ENCODE data around the gene PDGFD.

Gene PDGFD

DNA sequence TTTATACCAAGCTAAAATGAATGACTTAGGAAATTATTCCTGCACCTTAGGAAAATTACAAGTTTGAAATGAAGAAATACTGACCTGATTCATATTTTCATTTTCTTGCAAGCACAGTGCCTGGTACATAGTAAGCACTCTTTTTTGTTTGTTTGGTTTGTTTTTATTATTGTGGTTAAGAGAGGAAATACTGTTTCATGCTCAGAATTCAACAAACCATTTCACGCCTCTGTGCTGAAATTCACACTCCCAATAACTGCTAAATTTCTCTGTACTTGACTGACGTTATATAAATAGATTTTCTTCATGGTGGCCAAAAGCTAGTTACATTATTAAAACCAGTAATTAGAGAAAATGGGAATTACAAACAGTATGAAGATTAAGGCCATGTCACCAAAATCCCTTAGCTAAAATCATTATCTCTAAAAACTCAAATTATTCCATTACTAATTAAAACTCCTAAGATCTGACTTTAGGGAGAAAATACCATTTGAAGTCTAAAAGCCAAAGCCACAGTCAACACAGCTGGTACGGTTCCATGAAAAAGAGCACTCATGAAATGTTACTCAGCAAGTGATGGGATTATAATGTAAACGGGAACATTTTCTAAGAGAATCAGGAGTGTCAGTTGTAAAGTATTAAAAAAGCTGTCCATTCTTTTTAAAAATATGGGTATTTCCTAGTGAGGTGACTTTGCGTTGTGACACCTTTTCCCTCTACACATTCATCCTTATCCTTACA is 205.3 kb downstream of the PDGFD start:
- no peak for DNase-seq (ENCODE audit: low read depth)

DNA sequence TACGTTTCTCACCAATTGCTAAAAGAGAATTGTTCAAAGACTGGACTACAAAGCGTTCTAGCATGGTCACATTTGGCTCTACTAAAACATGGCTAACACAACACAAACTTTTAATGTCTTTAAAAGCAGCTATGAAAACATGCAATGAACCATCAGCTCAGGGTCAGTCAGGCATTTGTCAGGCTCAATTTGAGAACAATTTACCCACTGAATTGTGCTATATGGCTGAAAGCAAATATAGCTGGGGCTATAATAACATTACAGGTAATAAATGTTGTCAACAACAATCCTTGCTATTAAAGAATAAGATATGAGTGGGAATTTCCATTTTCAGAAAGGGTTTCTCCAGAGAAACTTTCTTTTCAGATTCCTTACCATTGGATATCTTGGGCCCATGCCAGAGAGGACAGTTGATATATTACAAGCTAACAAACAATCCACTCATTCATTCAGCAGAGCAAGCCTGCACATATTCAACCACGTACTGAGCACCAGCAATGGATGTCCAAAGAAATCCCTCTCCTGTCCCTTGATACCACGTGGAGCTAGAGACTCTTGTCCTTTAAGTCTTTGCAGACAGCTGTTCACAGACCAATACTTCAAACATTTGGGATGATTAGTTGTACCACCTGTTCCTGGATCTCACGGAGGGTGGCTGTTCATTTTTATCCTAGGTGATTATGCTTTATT is 210.0 kb downstream of the PDGFD start:
- DNase-seq (ENCODE audit: low read depth), result no peak

DNA sequence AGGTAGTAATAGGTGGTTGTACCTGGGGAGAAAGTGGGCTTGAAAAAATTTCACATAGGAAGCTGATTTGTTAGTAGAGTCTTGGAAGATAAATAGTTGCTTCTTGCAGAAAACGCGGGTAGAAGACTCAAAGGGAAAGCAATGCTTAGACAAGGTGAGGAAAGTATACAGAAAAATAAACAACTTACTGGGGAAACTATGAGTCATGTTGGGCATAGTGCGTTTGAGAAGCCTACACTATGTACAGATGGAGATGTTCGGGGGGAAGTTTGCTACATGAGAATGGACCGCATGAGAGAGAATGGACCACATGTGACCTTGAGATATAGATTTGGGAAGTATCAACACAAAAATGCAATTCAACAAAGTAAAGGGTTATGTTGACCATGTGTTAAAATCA is 214.2 kb downstream of the PDGFD start:
- no peak for DNase-seq (ENCODE audit: low read depth)

DNA sequence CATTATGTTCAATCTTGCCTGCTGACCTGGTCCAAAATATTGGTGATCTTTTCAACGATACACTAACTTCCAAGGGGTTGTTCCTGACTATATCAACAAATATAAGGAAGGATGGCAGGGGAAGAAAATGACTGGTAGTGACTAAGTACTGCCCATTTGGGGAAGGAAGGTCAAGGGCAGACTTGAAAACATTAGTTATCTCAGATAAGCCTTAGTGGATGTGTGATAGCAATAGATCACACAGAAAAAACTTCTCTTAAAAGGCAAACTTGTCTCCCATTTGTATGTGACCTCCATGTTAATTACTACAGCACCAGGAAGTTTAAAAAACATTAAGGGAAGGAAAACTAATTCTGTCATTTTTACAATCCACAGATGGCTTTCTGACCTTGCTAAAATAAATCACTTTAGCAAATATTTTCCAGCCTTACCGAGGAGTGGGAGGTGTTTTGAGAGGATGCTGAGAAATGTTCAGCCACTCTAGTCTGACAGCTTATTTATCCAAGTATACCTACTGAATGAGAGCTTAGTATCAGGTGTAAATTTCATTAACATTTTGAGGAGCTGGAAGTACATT is 215.7 kb downstream of the PDGFD start:
- no peak for DNase-seq (ENCODE audit: low read depth)

DNA sequence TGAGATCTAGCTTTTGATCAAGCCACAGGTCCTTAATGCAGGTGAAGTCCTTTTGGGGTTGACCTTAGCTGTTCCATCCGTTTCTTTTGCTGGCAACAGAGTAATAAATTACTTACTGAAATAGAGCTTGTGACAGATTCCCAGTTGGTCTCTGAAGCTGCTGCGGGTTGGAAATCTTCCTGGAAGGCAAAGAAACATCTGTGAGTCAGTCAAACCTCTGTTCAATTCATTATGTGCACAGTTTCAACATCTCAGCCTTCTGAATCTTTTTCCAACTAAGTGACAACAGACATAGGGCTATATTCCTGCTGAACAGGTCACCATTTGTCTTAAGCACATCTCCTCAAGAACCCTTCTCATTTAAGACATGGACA is 216.4 kb downstream of the PDGFD start:
- DNase-seq (ENCODE audit: low read depth), result no peak

DNA sequence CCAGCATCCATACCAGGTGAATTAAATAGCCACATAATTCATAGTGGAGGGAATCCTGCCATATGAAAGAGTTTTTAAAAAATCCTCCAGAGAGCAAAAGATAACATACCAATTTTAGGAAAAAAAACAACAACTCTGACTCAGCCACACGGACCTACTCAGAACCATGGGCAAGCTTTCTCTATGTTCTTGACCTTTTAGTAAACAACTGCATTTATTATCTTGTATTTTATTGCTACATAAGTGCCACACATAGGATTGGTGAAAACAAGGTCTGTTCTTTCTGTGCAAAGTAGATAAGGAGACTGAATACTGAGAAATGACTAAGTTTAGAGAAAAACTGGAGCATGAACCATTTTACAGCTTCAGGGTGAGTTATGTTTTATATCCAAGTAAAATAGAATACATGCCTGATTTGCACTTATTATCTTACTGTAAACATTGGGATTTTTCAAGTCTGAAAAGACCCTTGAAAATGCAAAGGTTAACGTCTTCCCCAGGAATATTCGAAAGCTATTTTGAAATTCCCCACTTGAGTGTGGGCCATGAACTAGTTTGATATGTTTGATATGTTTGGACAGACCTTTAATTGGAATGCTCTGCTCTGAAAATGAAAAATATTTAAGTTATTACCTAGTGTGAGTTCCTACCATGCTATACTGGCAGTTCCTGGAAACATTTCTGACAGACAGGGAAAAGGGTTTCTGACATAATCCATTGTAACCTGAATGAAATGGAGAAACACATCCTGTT is 217.0 kb downstream of the PDGFD start:
- DNase-seq (ENCODE audit: low read depth), result no peak

DNA sequence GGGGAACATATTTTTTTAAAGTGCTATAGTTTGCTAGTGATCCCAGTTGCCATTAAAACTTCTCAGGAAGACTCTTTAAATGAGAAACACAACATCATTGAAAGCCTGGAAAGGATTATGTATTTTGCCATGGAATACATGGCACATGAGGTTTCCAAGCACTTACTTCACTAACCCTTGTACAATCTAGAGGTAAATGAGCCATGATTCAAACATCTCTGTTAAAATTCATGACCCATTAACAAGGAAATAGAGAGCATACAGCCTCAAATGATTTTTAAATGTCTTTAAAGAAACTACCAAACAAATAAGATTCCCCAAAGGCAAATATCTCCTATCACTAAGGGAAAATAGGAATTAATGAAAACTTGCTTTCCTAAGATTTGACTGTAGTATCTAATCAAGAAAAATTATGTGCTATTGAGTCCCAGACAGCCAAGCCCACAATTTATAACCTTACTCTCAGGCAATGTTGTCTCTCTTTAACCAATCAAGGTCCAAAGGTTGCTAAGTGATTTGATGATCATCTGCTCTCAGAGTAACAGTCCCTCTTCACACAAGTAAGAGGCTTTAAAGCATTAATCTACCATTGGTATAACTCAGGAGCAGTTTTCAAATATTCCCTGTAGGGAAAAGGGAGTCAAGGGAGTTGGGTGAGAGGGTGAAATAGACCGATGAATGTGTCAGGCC is 219.6 kb downstream of the PDGFD start:
- no peak for DNase-seq (ENCODE audit: low read depth)

DNA sequence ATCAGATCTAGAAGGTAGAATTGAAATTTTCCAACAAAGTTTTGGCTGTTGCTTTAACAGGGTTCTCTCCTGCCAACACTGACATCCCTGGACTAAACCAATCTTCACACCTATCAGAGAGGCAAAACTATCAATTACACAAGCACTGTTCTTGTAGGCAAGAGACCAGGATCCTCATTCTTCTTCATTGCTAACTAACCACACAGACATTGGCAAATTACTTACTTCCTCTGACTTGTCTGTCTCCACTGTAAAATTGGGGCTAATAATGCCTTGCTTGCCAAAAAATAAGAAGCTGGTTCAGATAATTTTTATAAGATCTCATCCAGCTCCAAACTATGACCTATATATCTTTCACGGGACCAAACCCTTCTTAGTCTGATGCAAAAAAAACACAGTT is 221.3 kb downstream of the PDGFD start:
- no peak for DNase-seq (ENCODE audit: low read depth)

DNA sequence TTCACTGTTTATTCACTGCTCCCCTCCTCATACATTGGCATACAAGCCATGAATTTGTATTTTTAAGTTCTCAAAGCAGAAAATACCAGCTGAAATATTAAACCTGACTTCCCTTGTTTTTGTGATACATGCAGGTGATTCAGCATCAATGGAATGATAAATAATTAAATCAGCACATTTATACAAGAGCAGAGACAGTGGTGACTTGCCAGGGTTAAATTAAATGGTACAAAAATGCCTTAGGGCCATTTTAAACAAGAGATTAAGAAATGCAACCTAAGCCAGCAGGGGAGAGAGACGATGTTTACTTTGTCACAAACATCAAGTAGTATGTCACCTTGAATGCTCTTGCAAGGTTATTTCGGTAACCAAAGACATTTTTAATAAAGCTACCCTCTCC is 223.4 kb downstream of the PDGFD start:
- no peak for DNase-seq (ENCODE audit: low read depth)

DNA sequence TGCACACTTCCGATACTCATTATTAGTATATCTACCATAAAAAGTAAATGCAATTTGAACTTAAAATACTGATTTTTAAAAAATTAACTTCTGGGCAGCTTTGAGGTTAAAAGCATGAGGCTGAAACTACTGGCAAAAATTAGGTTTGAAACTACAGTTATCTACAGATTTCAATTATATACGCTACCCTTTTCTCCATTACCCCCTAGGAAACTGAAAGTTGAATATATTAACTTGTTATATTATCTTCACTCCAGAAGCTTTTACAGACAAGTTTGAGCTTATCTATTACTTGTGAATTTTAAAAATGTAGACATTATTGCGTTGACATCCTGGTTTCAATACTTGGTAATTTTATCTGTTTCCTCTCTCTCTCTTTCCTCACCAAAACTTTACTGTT is 224.3 kb downstream of the PDGFD start:
- DNase-seq (ENCODE audit: low read depth), result no peak

DNA sequence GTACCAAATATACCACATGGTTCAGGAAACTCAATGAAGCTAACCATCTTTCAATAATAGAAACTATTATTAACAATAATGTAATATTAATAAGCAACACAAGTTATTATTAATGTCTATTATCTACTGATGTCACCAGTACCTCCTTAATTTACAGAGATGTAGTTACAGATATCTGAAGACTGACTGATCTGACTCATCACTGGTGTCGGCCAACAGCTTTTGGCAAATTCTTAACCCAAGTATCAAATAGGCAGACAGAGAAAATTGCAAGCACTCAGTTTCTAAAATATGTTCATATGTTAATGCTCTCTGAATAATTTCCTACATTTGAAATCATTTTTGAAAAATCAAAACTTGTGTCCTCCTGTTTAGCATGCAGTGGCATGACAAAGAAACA is 227.9 kb downstream of the PDGFD start:
- no peak for DNase-seq (ENCODE audit: low read depth)

DNA sequence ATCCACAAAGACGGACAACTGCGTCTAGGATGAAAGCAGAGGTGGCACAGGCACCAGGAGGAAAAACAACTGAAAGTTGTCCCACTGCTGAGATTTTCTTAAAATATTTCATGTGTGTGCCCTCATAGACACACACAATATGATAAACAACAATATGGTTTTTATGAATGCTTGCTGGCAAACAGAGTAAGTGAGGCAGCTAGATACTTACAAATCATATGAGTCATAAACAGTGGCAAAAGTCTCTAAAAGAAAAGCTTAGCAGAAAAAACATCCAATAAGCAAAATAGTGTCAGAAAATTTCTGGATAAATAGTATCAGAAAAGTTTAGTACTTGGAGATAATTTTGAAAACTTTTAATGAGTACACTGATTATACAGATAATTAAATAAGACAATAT is 228.7 kb downstream of the PDGFD start:
- no peak for DNase-seq (ENCODE audit: low read depth)

DNA sequence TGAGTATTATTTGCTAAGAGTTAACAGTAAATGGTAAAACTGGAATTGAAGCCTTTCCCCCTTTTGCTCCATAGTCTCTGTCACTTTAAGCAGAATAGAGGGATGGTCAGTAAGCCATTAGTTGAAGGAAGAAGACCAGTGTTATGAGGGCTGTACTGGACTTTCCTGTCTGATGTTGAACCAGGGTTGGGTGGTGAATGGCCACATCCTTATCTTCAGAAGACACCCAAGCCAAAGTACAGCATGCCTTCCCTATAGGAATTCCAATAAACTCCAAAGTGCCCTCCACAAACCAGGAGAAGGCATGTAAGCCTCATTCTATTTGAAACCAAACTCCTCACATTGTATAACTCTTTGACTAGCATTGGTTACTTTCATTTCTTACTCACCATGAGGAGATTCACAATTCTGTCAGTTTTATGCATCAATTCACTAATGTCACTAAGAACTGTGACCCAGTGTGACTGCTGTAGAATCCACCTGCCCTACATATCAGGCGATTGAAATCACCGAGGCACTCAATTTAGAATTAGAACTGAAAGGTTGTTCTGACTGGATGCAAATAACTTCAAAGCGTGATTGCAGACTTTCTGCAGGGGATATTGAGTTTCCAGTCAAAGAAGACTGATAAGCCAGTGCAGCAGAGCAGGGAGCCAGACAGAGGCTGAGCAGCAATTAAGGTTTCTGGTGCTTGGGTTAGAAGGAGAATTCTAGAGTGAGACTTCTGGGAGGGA is 234.6 kb downstream of the PDGFD start:
- DNase-seq (ENCODE audit: low read depth), result no peak

DNA sequence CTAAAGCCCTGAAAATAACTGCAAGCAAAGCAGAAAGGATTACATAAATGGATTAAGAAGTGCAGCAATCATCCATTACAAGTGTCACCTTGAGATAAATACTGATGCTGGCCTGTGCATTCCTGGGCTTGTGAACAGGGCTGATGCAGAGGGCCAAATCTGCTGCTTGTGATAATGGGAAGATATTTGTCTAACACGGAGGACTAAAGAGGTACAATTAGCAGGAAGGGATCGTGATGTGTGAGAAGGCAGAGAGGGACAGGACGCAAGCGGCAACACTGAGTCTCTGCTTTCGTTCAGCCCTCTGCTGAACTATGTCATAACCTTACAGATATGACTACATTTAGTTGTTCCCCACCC is 235.2 kb downstream of the PDGFD start:
- DNase-seq (ENCODE audit: low read depth), result no peak

DNA sequence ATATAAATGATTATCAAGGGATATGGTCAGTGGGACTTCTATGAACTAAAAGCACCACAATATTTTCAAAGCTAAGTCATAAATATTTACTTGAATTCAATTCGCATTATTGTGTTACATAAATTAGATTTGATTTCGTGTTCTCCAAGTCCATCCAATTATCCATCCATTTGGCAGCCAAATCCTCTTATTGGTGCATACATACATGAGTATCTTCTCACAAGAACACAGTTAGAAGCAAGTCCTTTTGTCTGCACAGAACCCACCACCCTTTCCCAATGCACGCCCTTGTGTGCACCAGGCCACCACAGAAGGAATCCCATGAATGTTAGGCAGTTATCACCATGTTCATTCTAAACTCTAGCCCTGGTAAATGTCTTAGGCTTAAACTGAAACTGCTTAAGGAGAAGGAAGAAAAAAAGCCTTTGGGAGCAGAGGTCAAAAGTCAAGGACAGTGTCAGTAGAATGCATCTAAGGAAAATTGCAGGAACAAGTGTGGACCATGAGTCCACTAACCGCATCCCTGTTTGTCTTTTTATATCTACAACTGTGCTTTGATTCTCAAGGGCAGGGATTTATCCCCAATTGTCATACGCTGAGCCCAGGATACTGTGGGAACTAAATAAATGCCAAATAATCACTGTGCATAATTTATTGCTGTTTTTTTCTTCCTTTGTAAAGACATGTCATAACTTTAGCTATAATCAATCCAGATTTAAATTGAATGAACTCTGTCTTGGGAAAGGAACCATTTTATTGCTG is 235.7 kb downstream of the PDGFD start:
- DNase-seq (ENCODE audit: low read depth), result no peak

DNA sequence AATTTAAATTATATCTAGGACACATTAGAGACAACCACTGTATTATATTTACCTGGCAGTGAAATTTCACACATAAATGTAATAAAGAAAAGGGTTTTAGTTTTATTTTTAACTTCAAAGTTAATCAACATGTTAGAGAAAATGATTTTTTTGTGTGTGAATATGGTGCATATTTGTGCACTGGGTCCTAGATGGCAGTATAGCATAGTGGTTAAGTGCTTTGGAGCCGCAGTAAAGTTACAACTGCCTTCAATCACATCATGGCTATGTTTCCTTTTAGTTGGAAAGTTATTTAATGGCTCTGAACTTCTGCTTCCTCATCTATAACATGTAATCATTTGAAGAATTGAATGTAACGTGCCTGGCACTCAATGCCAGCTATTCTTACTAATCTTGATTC is 236.4 kb downstream of the PDGFD start:
- DNase-seq (ENCODE audit: low read depth), result no peak

DNA sequence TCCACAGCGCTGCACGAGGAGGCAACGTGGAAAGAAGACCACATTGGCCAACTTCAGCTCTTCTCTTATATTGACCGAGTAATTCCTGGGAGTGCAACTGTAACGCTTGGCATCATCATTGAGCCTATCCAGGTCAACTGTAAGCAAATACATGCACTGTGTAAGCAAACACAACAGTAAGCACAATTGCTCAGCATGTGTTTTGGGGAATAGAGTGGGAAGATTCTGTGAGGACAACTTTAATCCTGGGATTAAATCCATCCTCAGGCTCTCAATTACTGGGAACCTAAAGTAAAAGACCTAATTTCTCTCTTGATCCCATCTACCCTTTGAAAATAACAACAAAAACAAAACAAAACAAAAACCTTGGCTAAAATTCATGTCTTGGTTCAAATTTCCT is 237.0 kb downstream of the PDGFD start:
- DNase-seq (ENCODE audit: low read depth), result no peak

DNA sequence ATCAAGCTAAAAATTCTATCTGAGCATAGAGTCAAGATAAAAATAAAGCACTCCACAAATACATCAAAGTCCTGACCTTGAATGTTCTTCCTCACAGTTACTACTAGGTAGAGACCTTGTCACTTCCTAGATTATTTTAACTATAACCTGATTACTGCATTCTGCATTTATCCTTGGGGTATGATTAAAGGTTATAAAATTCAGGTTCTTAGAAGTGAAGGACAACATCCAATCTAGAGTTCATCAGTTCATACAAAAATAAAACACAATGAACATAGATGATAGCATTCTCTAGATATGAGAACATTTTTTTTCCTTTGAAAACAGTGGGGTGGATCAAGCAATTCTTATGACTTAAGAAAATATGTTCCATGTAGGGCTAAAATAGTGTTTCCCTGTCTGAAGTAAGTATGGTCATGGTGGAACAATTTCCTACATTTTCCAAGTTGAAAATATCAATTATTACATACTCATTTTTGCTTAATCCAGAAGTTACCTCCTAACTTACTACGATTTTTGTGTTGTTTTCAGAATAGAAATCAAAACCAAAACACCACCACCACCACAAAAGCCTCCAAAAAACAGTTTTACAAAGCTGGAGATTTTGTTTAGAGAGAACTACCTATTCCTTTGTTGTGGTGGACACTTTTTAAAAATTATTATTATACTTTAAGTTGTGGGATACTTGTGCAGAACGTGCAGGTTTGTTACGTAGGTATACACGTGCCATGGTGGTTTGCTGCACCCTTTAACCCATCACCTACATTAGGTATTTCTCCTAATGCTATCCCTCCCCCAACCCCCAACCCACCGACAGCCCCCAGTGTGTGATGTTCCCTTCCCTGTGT is 239.6 kb downstream of the PDGFD start:
- DNase-seq (ENCODE audit: low read depth), result no peak

DNA sequence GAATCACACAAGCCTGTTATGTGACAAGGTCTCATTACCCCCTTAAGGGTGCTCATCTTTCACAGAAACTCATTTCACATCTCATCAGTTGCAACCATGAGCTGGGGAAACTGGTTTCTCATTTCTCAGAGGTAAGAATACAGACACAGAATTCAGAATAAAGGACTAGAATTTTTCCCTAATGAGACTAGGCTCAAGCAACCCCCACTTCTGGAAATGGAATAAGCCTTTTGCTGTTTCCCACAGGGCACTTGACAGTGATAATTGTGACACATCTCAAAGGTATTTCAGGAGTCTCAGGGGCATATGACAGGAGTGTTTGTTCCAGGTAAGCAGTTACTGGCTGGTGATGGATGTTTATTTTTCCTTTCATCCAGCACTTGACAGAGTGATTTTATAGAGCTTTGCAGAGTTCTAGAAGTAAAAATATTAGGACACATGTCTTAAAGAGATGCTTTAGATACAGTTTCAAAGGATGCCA is 240.5 kb downstream of the PDGFD start:
- no peak for DNase-seq (ENCODE audit: low read depth)

DNA sequence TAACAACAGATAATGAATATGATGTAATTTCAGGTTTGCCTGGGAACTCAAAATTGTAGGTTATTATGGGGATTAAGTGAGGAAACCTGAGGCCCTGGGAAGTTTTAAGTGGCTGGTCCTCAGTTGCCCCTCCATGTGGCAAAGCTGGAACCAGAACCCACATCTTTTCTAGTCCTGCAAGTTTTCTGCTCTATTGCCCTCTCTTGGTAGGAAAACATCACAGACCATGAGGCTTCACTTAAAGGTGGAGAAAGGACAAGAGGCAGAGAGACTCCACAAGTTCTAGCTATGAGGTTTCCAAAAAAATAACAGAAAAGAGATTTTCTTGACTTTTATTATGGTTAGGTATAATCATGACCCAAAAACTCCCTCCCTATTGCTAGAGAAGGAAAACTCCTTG is 243.0 kb downstream of the PDGFD start:
- DNase-seq (ENCODE audit: low read depth), result no peak
